Astrocyte (in vitro differentiated cells and primary cell): ENCODE data around the gene MYO1E. TPM values are rescaled to one million over a fixed set of nuclear protein-coding genes. Genes with fewer than 3 reads are reported as not detected.

Source experiments
- DNase-seq: peaks from one replicate; pipeline ENCODE4 v3.0.0-alpha.2; 2010; ENCODE audit warnings: low read depth
- FAIRE-seq: peaks from 2 replicates; lab custom pipeline; 2011; peaks lifted over from hg19 to GRCh38; lab: Jason Lieb, UNC
- H2AFZ ChIP-seq: 2 replicates; pipeline ENCODE4 v1.6.0; 2012; ENCODE audit warnings: low read depth, low read length, inconsistent platforms
- H3K27ac ChIP-seq: 2 replicates; pipeline ENCODE4 v1.5.1; 2011; ENCODE audit warnings: low read depth, low read length, inconsistent platforms
- H3K27me3 ChIP-seq: 2 replicates; pipeline ENCODE4 v1.6.0; 2011; ENCODE audit warnings: low read length, inconsistent platforms; ENCODE audit not compliant: insufficient read depth
- H3K36me3 ChIP-seq: 2 replicates; pipeline ENCODE4 v1.5.1; 2011; ENCODE audit warnings: low read length, inconsistent platforms; ENCODE audit not compliant: insufficient read depth
- H3K4me1 ChIP-seq: 2 replicates; pipeline ENCODE4 v1.5.1; 2011; ENCODE audit warnings: low read length, inconsistent platforms; ENCODE audit not compliant: insufficient read depth
- H3K4me2 ChIP-seq: 2 replicates; pipeline ENCODE4 v1.6.0; 2012; ENCODE audit warnings: low read length, inconsistent platforms
- H3K4me3 ChIP-seq: 2 replicates; pipeline ENCODE4 v1.5.1; 2011; ENCODE audit warnings: low read depth, mild to moderate bottlenecking, low read length, inconsistent platforms; ENCODE audit not compliant: insufficient read depth
- H3K79me2 ChIP-seq: 2 replicates; pipeline ENCODE4 v1.6.0; 2012; ENCODE audit warnings: mild to moderate bottlenecking, low read length, inconsistent platforms; ENCODE audit not compliant: insufficient read depth
- H3K9ac ChIP-seq: 2 replicates; pipeline ENCODE4 v1.6.0; 2012; ENCODE audit warnings: mild to moderate bottlenecking, low read length, inconsistent platforms
- H3K9me3 ChIP-seq: 2 replicates; pipeline ENCODE4 v1.5.1; 2012; ENCODE audit warnings: low read depth, mild to moderate bottlenecking, low read length, inconsistent platforms; ENCODE audit not compliant: insufficient read depth
- H4K20me1 ChIP-seq: 2 replicates; pipeline ENCODE4 v1.6.0; 2012; ENCODE audit warnings: low read length, inconsistent platforms; ENCODE audit not compliant: insufficient read depth
- H3K27ac Mint-ChIP-seq: one replicate; pipeline ENCODE4 v1.8.0; 2021; ENCODE audit warnings: mild to moderate bottlenecking, mixed read lengths; ENCODE audit not compliant: unreplicated experiment
- H3K27me3 Mint-ChIP-seq: one replicate; pipeline ENCODE4 v1.8.0; 2021; ENCODE audit warnings: low read depth, mixed read lengths; ENCODE audit not compliant: unreplicated experiment
- H3K36me3 Mint-ChIP-seq: one replicate; pipeline ENCODE4 v1.8.0; 2021; ENCODE audit warnings: low read depth, mixed read lengths; ENCODE audit not compliant: unreplicated experiment
- H3K4me1 Mint-ChIP-seq: one replicate; pipeline ENCODE4 v1.8.0; 2021; ENCODE audit warnings: low read depth, mixed read lengths; ENCODE audit not compliant: unreplicated experiment
- H3K4me3 Mint-ChIP-seq: one replicate; pipeline ENCODE4 v1.8.0; 2021; ENCODE audit warnings: mild to moderate bottlenecking, moderate library complexity, mixed read lengths; ENCODE audit not compliant: unreplicated experiment
- H3K9me3 Mint-ChIP-seq: one replicate; pipeline ENCODE4 v1.8.0; 2021; ENCODE audit warnings: mild to moderate bottlenecking, mixed read lengths; ENCODE audit not compliant: unreplicated experiment
- EZH2 ChIP-seq: IDR thresholded peaks from 2 replicates; pipeline ENCODE4 v1.6.1; 2012; ENCODE audit warnings: mild to moderate bottlenecking, low read length, inconsistent platforms; ENCODE audit not compliant: insufficient read depth
- total RNA-seq: library from RNA; stranded (reverse); gene quantifications from 2 replicates; pipeline ENCODE4 v1.2.1, GENCODE V29; 2021
- TF ChIP-seq, protein P1 (sequence below): IDR thresholded peaks from 2 replicates; pipeline ENCODE4 v1.5.1; 2011; ENCODE audit warnings: low read depth, mild to moderate bottlenecking, inconsistent platforms, low read length, moderate library complexity; ENCODE audit not compliant: insufficient read depth

MYO1E gene
- total RNA-seq, 1 donor from 2014 or later = 227 TPM

DNA sequence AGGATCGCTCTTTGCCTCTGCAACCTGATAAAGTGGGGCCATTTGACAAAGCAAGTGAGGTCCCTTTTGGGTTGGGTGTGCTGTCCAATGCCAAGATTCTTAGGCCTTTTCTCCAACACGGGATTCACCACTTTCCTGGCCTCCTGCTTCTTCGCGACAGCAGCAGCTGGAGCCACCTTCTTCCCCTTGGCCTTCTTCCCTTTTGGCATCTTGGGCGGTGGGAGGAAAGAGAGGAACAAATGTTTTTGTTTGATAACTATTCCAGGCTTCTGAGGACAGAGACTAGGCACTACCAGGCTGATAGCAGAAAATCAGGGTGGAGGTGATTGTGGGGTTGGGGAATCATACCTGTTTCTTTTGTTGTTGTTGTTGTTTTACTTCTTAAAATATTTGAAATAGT is 35.3 kb upstream of the MYO1E start:
- H3K4me2 ChIP-seq = no peak overlapping the region
- H3K27ac Mint-ChIP-seq = no peak overlapping the region
- H3K36me3 Mint-ChIP-seq = peaks cover 3% of the 10 kb centered on the region

DNA sequence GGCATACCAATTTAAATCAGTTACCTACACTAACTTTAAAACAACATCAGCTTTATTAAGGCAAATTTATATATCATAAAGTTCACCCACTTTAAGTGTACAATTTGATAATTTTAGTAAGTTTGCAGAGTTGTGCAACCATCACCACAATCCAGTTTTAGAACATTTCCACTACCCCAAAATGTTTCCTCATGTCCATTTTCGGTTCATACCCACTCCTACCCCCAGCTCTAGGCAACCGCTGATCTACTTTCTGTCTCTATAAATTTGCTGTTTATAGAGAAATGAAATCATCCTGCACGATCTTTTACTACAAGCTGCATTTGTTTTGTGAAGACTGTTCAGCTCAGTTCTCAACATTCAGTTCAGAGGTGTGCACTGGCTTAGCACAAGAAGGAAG is 33.8 kb upstream of the MYO1E start:
- H3K27me3 ChIP-seq = no peaks in the 10 kb centered on the region
- H3K27ac ChIP-seq = no peak overlapping the region
- Mint-ChIP-seq H3K36me3 (peaks cover 3% of the 10 kb centered on the region), H3K27me3 (peaks cover 17% of the 10 kb centered on the region), H3K9me3 (no peaks in the 10 kb centered on the region), H3K27ac (no peak overlapping the region), H3K4me3 (no peak overlapping the region), H3K4me1 (no peaks in the 10 kb centered on the region)
- no peaks in the 10 kb centered on the region for H3K79me2 ChIP-seq
- no peaks in the 10 kb centered on the region for H3K9me3 ChIP-seq
- H3K4me2 ChIP-seq = no peak overlapping the region
- no peaks in the 10 kb centered on the region for H4K20me1 ChIP-seq
- TF ChIP-seq EZH2 = no peak
- TF ChIP-seq, protein P1, sequence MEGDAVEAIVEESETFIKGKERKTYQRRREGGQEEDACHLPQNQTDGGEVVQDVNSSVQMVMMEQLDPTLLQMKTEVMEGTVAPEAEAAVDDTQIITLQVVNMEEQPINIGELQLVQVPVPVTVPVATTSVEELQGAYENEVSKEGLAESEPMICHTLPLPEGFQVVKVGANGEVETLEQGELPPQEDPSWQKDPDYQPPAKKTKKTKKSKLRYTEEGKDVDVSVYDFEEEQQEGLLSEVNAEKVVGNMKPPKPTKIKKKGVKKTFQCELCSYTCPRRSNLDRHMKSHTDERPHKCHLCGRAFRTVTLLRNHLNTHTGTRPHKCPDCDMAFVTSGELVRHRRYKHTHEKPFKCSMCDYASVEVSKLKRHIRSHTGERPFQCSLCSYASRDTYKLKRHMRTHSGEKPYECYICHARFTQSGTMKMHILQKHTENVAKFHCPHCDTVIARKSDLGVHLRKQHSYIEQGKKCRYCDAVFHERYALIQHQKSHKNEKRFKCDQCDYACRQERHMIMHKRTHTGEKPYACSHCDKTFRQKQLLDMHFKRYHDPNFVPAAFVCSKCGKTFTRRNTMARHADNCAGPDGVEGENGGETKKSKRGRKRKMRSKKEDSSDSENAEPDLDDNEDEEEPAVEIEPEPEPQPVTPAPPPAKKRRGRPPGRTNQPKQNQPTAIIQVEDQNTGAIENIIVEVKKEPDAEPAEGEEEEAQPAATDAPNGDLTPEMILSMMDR = no peak
- no peaks in the 10 kb centered on the region for H3K4me1 ChIP-seq
- no peak overlapping the region for H3K9ac ChIP-seq
- H3K36me3 ChIP-seq = no peaks in the 10 kb centered on the region
- no peak for DNase-seq
- H3K4me3 ChIP-seq = no peak overlapping the region
- H2AFZ ChIP-seq = no peak overlapping the region
- no peak for FAIRE-seq

More for the DNA sequence above, 35.3 kb upstream of the MYO1E start:
- Mint-ChIP-seq H3K4me3 (no peak overlapping the region), H3K4me1 (no peaks in the 10 kb centered on the region), H3K9me3 (no peaks in the 10 kb centered on the region), H3K27me3 (peaks cover 14% of the 10 kb centered on the region)
- H3K9me3 ChIP-seq = no peaks in the 10 kb centered on the region
- H3K79me2 ChIP-seq = no peaks in the 10 kb centered on the region
- no peak for TF ChIP-seq EZH2
- TF ChIP-seq, protein P1 = no peak
- no peak overlapping the region for H2AFZ ChIP-seq
- DNase-seq = no peak
- H3K36me3 ChIP-seq = no peaks in the 10 kb centered on the region
- no peaks in the 10 kb centered on the region for H3K4me1 ChIP-seq
- no peaks in the 10 kb centered on the region for H3K27me3 ChIP-seq
- H3K27ac ChIP-seq = no peak overlapping the region
- no peak overlapping the region for H3K9ac ChIP-seq
- no peak for FAIRE-seq
- H4K20me1 ChIP-seq = no peaks in the 10 kb centered on the region
- H3K4me3 ChIP-seq = no peak overlapping the region

DNA sequence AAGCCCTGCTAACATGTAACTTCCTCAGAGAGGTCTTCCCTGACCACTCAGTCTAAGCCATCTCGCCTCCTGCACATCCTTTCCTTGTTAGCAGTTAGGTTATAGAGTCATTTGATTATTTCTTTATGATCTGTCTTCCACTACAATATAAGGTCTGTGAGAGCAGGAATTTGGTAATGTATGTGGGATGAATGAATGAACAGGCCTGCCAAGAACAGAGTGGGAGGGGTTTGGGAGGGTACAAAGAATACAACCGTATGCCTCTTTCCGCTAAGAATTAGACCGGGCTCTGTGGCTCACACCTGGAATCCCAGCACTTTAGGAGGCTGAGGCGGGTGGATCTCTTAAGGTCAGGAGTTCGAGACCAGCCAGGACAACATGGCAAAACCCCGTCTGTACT is 32.4 kb upstream of the MYO1E start:
- H3K9me3 ChIP-seq = no peaks in the 10 kb centered on the region
- H3K4me2 ChIP-seq = no peak overlapping the region
- H4K20me1 ChIP-seq = no peaks in the 10 kb centered on the region
- H3K27me3 ChIP-seq = no peaks in the 10 kb centered on the region
- TF ChIP-seq, protein P1 = no peak
- no peak for TF ChIP-seq EZH2
- Mint-ChIP-seq H3K27me3 (peaks cover 17% of the 10 kb centered on the region), H3K27ac (no peak overlapping the region), H3K36me3 (peaks cover 3% of the 10 kb centered on the region), H3K4me3 (no peak overlapping the region), H3K4me1 (peaks cover 6% of the 10 kb centered on the region), H3K9me3 (no peaks in the 10 kb centered on the region)
- H3K27ac ChIP-seq = no peak overlapping the region
- H3K4me3 ChIP-seq = no peak overlapping the region
- DNase-seq (no peak), FAIRE-seq (no peak)
- no peaks in the 10 kb centered on the region for H3K4me1 ChIP-seq
- no peak overlapping the region for H3K9ac ChIP-seq
- H3K36me3 ChIP-seq = no peaks in the 10 kb centered on the region
- H3K79me2 ChIP-seq = no peaks in the 10 kb centered on the region
- no peak overlapping the region for H2AFZ ChIP-seq
